ENCODE data around the gene ACVR1. TPM values are rescaled to one million over a fixed set of nuclear protein-coding genes. Genes with fewer than 3 reads are reported as not detected.
"Not testable (repeated sequence)": the region's sequence is repeated elsewhere in the genome, so short reads cannot be mapped to it uniquely, and the experiment has no call there.

The ACVR1 gene
- total RNA-seq, 1 experiment from 2014 or later, result 27.6 TPM

DNA sequence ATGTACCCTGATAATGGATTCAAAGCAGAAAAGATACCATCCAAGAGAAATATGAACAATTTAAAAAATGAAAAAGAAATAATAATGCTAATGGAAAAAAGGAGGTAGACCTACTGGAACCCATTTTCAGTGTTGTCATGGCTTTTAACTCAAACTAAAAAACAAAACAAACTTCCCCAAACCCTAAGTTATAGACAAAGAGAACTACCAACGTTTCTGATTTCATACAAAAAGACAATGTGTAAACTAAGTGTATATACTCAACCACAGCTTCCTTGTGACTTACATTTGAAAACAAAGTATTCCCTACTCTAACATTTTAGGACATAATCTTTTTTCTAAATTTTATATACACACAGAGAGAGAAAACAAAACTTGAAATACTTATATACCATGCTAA is 45.9 kb downstream of the ACVR1 start:
- no peak overlapping the region; the same call in 1 of the 2 replicates for H3K27ac ChIP-seq (ENCODE audit: low read length)
- H3K9me3 ChIP-seq (ENCODE audit: control insufficient read depth, insufficient read depth, low read depth, low read length), result no peaks in the 10 kb centered on the region
- no peak for DNase-seq (ENCODE audit: low read depth, low spot score)
- no peak for TF ChIP-seq POLR2AphosphoS5 (IDR thresholded peaks at IDR 0.05; ENCODE audit: low read depth, low read length)
- TF ChIP-seq CTCF (IDR thresholded peaks at IDR 0.05), result no peak
- TF ChIP-seq REST (IDR thresholded peaks at IDR 0.05; ENCODE audit: insufficient read depth in 1 of 2, low read depth in 2 of 2, low read length in 1 of 2), result no peak
- TF ChIP-seq TCF7L2 (IDR thresholded peaks at IDR 0.05; ENCODE audit: low read depth, low read length), result no peak
- TF ChIP-seq SIN3A (IDR thresholded peaks at IDR 0.05; ENCODE audit: borderline replicate concordance, insufficient read depth, low read depth, low read length), result no peak
- ATAC-seq, result no peak
- POLR2A ChIA-PET, result no interaction called here
- H3K4me1 ChIP-seq (ENCODE audit: control insufficient read depth, insufficient read depth, low read length), result peaks cover 16% of the 10 kb centered on the region
- CTCF ChIA-PET, result interaction anchor here (0.7 kb wide), 1 partner anchor 46 kb away, joined by 4 read pairs; no protein-coding TSS in a partner anchor
- H3K36me3 ChIP-seq (ENCODE audit: control insufficient read depth, insufficient read depth, low read length), result no peaks in the 10 kb centered on the region
- intact Hi-C loops (cut with micrococcal nuclease; ENCODE audit: unreplicated experiment), result no loop called here
- H3K4me3 ChIP-seq (ENCODE audit: low read depth in 2 of 2, low read length in 2 of 2), result no peak overlapping the region
- H3K27me3 ChIP-seq (ENCODE audit: control insufficient read depth, insufficient read depth, low read length), result no peaks in the 10 kb centered on the region
- BruUV-seq (replicated peaks), result no TSS peak
- in situ Hi-C loops (cut with HindIII; ENCODE audit: low pct_unique_long_range_greater_than_20kb, low sequenced_read_pairs), result no loop called here

DNA sequence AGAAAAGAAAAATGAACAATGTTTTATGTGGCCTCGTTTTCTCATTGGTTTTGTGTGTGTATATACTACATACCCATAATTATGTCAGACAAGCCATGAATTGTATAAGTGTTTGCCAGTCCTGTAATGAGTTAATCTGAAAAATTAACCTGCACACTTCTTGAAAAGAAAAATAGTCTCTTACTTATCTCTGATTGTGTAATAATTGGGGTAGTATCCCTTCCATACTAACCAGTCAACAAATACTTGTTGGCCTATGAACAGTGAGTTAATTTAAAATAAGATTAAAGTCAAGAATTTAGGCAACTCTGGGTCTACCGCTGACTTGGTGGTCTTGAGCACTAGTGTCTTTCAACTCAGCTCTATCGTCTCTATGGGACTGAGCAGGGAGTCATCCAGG is 48.8 kb downstream of the ACVR1 start:
- H3K36me3 ChIP-seq (ENCODE audit: control insufficient read depth, insufficient read depth, low read length), result no peaks in the 10 kb centered on the region
- no TSS peak for BruUV-seq (replicated peaks)
- no peaks in the 10 kb centered on the region for H3K27me3 ChIP-seq (ENCODE audit: control insufficient read depth, insufficient read depth, low read length)
- intact Hi-C loops (cut with micrococcal nuclease; ENCODE audit: unreplicated experiment), result no loop called here
- no peak overlapping the region for H3K4me3 ChIP-seq (ENCODE audit: low read depth in 2 of 2, low read length in 2 of 2)
- peaks cover 16% of the 10 kb centered on the region for H3K4me1 ChIP-seq (ENCODE audit: control insufficient read depth, insufficient read depth, low read length)
- H3K27ac ChIP-seq (ENCODE audit: low read length), result no peak overlapping the region
- no peak for TF ChIP-seq SIN3A (IDR thresholded peaks at IDR 0.05; ENCODE audit: borderline replicate concordance, insufficient read depth, low read depth, low read length)
- no peak for TF ChIP-seq REST (IDR thresholded peaks at IDR 0.05; ENCODE audit: insufficient read depth in 1 of 2, low read depth in 2 of 2, low read length in 1 of 2)
- no peak for TF ChIP-seq CTCF (IDR thresholded peaks at IDR 0.05)
- no peak for TF ChIP-seq POLR2AphosphoS5 (IDR thresholded peaks at IDR 0.05; ENCODE audit: low read depth, low read length)
- no peak for TF ChIP-seq TCF7L2 (IDR thresholded peaks at IDR 0.05; ENCODE audit: low read depth, low read length)
- no peaks in the 10 kb centered on the region for H3K9me3 ChIP-seq (ENCODE audit: control insufficient read depth, insufficient read depth, low read depth, low read length)
- POLR2A ChIA-PET, result no interaction called here
- in situ Hi-C loops (cut with HindIII; ENCODE audit: low pct_unique_long_range_greater_than_20kb, low sequenced_read_pairs), result no loop called here
- no peak for DNase-seq (ENCODE audit: low read depth, low spot score)
- CTCF ChIA-PET, result no interaction called here
- no peak for ATAC-seq

DNA sequence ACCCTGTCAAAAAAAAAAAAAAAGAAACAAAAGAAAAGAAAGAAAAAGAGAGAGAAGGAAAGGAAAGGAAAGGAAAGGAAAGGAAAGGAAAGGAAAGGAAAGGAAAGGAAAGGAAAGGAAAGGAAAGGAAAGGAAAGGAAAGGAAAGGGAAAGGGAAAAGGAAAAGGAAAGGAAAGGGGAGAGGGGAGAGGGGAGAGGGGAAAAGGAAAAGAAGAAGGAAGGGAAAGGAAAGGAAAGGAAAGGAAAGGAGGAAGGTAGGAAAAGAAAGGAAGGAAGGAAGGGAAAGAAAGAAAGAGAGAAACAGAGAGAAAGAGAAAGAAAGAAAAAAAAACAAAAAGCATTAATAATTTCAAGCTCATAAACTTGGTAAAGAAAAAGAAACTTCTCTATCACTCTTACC is 49.5 kb downstream of the ACVR1 start:
- DNase-seq (ENCODE audit: low read depth, low spot score); POLR2A ChIA-PET; intact Hi-C loops (cut with micrococcal nuclease; ENCODE audit: unreplicated experiment); H3K27me3 ChIP-seq (ENCODE audit: control insufficient read depth, insufficient read depth, low read length); H3K36me3 ChIP-seq (ENCODE audit: control insufficient read depth, insufficient read depth, low read length); ATAC-seq; H3K4me3 ChIP-seq (ENCODE audit: low read depth in 2 of 2, low read length in 2 of 2); H3K27ac ChIP-seq (ENCODE audit: low read length); CTCF ChIA-PET; in situ Hi-C loops (cut with HindIII; ENCODE audit: low pct_unique_long_range_greater_than_20kb, low sequenced_read_pairs); BruUV-seq (replicated peaks); H3K9me3 ChIP-seq (ENCODE audit: control insufficient read depth, insufficient read depth, low read depth, low read length): not testable (repeated sequence)
- H3K4me1 ChIP-seq (ENCODE audit: control insufficient read depth, insufficient read depth, low read length), result peaks cover 11% of the 10 kb centered on the region

All from Panc1 (cell line).